Measurements from ENCODE around the gene CDKN2B.

DNA sequence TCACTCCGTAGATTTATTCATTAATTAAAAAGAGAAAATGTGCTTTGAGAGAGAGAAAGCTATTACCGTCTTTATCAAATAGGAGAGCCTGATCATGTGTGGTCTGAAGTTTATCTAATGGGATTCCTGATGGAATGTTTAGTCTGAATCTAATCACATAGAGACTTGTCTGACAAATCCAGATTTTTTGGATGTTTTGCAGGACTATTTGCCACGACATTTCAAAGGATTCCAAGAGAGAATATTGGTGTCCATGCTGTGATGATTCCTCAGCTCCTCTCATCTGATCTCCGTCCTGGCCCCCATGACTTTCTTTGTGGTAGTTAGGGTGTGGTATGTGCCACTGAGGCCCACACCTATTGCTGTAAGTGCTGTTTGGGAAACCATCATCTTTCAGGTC is 20.1 kb upstream of the CDKN2B start:
- TF ChIP-seq, protein P1, sequence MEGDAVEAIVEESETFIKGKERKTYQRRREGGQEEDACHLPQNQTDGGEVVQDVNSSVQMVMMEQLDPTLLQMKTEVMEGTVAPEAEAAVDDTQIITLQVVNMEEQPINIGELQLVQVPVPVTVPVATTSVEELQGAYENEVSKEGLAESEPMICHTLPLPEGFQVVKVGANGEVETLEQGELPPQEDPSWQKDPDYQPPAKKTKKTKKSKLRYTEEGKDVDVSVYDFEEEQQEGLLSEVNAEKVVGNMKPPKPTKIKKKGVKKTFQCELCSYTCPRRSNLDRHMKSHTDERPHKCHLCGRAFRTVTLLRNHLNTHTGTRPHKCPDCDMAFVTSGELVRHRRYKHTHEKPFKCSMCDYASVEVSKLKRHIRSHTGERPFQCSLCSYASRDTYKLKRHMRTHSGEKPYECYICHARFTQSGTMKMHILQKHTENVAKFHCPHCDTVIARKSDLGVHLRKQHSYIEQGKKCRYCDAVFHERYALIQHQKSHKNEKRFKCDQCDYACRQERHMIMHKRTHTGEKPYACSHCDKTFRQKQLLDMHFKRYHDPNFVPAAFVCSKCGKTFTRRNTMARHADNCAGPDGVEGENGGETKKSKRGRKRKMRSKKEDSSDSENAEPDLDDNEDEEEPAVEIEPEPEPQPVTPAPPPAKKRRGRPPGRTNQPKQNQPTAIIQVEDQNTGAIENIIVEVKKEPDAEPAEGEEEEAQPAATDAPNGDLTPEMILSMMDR (IDR thresholded peaks at IDR 0.05): no peak
- TF ChIP-seq POLR2AphosphoS5 (IDR thresholded peaks at IDR 0.05): no peak
- TF ChIP-seq POLR2A (IDR thresholded peaks at IDR 0.05; ENCODE audit: low read depth): no peak
